NCI-H345 treated with DMSO at 0.1 percent for 48 hours (cell line): ENCODE data around the gene ELL3.
A peak's percentile ranks its signal among the peaks of the same experiment; 100 is the strongest.
"Not testable (repeated sequence)": the region's sequence is repeated elsewhere in the genome, so short reads cannot be mapped to it uniquely, and the experiment has no call there.

Source experiments
- DNase-seq: peaks from one replicate; lab custom pipeline; 2025; ENCODE audit not compliant: unreplicated experiment; lab: John Stamatoyannopoulos, UW

Gene ELL3, protein sequence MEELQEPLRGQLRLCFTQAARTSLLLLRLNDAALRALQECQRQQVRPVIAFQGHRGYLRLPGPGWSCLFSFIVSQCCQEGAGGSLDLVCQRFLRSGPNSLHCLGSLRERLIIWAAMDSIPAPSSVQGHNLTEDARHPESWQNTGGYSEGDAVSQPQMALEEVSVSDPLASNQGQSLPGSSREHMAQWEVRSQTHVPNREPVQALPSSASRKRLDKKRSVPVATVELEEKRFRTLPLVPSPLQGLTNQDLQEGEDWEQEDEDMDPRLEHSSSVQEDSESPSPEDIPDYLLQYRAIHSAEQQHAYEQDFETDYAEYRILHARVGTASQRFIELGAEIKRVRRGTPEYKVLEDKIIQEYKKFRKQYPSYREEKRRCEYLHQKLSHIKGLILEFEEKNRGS

DNA sequence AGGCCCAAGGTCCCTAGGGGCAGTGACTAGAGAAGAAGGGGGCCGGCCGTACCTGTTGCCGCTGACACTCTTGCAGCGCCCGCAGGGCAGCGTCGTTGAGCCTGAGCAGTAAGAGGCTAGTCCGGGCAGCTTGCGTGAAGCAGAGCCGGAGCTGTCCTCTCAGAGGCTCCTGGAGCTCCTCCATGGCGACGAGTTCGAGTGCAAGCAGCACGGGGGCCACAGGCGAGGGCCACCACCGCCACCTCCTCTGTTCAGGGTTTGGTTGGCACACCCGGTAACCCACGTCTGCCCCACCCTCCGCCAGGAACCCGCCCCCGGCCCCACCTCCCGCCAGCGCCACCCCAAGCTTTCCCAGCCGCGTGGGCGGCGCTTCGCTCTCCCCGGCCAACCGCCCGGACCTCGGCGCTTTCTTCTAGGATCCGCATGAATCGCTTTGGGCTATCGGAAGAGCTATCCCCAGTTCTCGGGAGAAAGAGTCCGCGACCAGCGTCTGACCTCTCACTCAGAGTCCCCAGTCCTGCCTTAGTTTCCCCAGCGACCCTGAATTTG lies at the start of gene ELL3:
TSS of gene ELL3 (minus strand) at position 249 of the 549 bp plus-strand sequence. CDS start at position 184, 65 bp downstream.
- DNase-seq: peak; percentile 77

DNA sequence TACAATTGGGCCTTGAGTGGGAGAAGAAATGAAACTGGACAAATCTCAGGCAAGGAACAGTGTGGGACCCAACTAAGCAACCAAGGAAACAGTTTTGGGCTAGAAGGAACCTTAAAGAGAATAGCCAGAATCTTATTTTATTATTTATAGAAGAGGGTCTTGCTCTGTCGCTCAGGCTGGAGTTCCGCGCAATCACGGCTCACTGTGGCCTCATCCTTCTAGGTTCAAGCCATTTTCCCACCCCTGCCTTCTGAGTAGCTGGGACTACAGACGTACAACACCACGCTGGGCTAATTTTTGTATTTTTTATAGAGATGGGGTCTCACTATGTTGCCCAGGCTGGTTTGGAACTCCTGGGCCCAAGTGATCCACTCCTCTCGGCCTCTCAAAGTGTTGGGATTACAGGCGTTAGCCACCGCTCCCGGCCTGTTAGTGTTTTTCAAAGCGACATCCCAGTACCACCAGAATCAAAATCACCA lies 49.3 kb upstream of the ELL3 start:
- DNase-seq: no peak

DNA sequence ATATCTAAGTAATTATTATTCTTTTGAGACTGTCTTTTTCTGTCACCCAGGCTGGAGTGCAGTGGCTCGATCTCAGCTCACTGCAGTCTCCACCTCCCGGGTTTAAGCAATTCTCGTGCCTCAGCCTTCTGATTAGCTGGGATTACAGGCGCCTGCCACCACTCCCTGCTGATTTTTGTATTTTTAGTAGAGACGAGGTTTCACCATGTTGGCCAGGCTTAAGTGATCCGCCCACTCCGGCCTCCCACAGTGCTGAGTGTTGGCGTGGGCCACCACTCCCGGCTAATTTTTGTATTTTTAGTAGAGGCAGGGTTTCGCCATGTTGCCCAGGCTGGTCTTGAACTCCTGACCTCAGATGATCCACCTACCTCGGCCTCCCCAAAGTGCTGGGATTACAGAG lies 48.5 kb upstream of the ELL3 start:
- DNase-seq: not testable (repeated sequence)

DNA sequence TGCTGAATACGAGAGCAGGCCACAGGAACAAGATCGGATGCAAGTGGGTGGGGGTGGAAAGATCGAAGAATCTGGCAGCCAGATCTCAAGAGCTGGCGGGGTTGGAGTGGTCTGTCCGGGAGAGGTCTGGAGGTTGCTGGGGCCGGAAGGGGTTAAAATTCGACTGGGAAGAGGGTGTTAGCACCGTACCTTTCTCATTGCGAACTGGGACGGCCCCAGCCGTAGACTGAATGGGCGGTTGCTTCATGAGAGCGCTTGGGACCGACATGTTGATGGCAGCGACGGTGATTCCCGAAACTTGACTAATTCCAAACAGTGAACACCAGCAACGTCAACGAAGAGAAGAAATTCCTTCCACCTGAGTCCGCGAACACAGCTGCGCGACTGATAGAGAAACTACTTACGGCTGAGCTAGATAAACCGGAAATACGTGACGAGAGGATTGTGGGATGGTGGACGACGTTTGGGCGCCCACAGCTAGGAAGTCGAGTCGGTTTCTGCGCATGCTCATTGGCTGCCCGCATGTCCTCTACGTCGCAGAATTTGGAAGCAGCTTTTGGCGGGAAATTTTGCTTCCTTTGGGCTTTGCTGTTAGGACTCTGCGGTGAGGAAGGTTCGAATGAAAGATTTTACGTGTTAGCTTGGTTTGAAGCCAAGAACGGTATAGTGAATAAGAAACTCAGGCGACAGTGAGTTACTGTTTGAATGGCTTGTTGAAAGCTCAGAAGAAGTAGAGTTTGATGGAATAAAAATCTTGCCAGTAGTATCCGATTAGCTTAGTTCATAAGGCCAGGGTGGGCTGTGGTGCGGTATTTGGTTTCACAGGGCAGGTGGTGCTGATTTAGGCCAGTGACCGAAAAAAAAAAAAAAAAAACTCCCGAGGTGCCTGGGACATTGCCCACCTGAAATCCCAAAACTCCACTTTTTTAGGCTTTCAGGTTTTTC lies 47.8 kb upstream of the ELL3 start, which contains the start of gene MFAP1:
TSS of gene MFAP1 (minus strand) at position 389 of the 945 bp plus-strand sequence. CDS start at position 268, 121 bp downstream.
- peak; percentile 86 for DNase-seq

DNA sequence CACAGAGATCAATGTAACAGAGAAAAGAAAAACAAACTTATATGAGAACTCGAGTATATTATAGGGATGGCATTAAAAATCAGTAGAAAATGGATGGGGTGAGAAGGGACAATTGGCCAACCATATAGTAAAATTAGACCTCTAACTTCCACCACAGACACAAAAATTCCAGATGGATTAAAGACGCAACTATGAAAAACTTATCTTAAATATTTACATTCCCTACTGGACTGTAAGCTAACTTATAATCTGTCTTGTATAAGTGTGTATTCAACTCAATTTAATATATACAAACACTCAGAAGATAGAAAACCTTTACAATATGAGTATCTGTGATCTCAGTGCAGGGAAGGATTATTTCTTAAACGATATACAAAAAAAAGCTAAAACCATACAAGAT lies 44.7 kb upstream of the ELL3 start:
- DNase-seq: no peak

DNA sequence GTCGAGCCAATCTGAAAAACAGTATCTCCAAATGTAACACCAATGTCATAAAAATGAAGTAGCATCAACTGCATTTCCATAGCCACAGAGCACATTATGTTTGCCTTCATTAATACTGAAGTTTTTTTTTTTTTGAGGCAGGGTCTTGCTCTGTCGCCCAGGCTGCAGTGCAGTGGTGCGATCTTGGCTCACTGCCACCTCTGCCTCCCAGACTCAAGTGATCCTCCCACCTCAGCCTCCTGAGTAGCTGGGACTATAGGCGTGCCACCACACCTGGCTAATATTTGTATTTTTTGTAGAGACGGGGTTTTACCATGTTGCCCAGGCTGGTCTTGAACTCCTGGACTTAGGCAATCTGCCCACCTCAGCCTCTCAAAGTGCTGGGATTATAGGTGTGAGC lies 38.3 kb upstream of the ELL3 start:
- not testable (repeated sequence) for DNase-seq

DNA sequence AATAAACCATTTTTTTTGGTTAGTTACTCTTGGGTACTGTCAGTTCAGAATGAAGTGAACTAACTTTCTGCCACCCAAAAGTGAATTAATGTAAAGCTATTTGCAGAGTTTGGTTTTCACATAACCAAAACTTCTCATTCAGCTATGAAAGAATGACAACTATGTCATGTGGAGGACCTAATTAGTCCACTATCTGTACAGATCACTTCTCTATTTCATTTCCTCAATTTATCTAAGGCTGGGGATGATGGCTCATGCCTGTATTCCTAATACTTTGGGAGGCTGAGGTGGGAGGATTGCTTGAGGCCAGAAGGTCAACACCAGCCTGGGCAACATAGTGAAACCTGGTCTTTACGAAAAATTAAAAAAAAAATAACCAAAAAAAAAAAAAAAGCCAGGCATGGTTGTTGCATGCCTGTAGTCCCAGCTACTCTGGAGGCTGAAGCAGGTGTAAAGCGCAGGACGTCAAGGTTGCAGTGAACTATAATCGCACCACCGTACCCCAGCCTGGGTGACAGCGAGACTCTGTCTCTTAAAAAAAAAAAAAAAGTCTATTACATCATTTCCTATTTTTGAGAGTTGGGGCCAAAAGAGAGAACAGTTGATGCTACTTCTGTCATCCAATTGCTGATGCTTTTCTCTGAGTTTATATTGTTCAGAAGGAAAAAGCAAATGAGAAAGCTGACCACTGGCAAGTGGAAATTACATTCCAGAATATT lies 32.4 kb upstream of the ELL3 start:
- DNase-seq: no peak

DNA sequence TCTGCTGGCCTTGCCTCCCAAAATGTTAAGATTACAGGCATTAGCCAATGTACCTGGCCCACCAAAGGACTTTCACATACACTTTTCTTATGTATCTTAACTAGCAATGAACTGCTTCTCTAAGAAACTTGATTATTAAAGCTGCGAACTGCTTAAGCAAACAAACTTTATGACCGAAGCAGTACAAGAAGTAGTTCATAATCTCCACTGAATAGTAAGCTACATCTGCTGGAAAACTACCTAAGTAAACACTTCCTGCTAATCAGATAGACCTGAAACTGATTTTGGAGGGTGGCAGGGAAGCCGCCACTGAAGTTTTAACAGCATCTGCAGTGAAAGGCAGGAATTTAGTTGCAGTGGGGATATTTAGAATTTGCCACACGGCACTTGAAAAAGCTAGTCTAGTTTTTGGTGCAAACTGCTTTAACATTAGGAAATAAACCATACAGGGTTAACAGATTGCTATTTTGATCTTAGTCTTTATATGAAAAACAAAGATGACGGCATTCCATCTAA lies 31.7 kb upstream of the ELL3 start:
- DNase-seq: no peak

DNA sequence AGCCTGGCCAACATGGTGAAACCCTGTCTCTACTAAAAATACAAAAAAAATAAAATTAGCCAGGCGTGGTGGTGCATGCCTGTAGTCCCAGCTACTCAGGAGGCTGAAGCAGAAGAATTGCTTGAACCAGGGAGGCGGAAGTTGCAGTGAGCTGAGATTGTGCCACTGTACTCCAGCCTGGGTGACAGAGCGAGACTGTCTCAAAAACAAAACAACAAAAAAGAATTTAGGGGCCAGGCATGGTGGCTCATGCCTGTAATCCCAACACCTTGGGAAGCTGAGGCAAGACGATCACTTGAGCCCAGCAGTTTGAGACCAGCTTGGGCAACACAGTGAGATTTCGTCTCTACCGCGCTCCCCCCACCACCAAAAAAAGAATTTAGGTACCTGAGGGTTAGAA lies 25.9 kb upstream of the ELL3 start:
- not testable (repeated sequence) for DNase-seq

DNA sequence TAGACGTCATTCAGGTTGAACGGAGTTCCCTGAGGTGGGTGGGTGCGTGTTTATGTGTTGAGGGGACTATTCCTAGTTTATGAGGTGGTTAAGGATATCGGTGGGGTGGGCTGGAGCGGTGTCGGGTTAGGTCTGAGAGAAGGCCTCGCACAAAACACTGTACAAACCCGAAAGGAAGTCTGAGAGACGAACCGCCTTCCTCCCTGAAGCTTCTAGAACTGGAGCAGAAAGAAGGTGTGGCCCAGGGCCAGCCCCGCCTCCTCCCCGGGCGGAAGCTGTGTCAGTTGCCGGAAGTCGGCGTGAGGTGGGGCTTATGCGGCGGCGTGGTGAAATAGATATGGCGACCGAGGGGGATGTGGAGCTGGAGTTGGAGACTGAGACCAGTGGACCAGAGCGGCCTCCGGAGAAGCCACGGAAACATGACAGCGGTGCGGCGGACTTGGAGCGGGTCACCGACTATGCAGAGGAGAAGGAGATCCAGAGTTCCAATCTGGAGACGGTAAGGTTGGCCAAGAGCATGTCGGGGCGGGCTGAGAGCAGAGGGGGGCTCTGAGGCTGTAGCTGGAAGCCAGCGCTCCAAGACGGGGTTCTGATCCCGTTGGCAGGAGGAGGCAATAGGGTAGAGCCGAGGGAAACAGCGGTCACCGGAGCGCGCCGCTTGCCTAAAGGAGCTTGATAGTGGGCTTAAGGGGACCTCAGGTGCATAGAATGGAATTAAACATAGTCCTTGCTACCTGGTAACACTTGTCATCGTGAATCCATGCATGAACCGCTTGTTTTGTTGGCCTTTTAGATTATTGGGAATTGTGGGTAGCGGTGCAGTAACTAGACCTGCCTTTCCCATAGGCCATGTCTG lies 23.7 kb upstream of the ELL3 start, which contains the start of gene HYPK:
TSS of gene HYPK (plus strand) at position 314 of the 856 bp plus-strand sequence. CDS start at position 338, 24 bp downstream.
- DNase-seq: peak; percentile 46

DNA sequence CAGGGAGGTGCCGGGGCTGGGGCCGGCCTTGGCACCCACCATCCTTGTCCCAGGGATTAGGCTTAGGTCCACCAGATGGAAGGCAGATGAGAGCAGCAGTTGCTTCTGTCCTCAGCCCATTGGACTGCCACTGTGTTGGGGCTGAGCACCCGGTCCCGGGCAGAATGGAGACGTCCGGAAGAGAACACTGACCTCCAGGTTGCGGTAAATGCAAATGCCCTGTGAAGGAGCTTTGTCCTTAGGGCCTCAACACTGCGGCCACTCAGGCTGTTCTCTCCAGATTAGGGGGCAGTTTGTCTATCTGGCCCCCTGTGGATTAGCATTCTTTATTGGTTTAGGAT lies 23.1 kb upstream of the ELL3 start, which contains the start of gene SERINC4:
TSS of gene SERINC4 (minus strand) at position 276 of the 341 bp plus-strand sequence. CDS start at position 42, 234 bp downstream.
- DNase-seq: no peak

DNA sequence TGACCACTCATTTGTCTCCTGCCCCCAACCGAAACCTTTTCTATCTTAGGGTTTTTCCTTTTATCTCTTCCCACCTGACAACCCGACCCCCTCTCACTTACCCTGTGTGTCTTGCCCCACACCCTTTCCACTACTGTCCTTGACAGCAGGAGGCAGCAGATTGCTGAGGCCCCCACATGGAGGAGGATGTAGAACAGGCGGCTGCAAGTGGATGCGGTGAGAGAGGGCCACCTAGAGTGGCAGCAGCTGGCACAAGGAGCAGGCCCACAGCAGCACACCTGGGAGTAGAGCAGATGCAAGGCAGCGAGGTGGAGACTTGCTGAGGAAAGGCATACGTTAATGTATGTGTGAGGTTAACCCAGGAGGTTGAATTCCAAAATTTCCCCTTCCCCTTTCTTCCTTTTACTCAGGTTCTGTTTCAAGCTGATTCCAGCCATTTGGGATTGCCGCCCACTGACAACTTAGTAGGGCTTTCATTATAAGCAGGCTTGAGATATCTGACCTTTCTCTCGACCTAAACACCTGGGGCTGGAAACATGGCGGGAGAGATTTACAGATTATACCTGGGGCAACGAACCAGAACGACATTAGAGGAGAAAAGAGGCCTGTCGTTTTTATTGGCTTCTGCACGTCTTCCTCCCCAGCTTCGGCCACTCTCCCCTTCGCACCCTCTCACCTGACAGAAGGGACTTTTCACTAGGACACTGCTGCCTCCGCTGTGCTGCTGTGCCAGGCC lies 22.6 kb upstream of the ELL3 start:
- DNase-seq: peak; percentile 44

DNA sequence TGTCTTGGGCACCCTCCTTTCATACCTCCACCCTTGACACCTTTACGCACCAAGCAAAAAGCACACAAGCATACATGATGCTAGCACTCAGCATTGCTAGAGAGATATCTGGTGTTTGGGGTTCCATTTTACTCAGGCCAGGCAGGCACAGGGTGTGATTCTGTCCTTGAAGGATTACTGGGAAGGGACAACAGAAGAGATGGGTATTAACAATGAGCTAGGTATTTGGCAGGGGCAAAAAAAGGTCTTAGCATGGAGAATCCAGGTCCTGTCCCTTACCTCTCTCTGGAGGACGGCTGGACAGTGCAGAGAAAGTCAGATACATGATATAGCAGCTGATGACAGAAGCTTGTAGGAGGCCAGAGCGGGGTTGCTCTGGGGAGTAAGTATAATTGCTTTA lies 19.8 kb upstream of the ELL3 start:
- no peak for DNase-seq

DNA sequence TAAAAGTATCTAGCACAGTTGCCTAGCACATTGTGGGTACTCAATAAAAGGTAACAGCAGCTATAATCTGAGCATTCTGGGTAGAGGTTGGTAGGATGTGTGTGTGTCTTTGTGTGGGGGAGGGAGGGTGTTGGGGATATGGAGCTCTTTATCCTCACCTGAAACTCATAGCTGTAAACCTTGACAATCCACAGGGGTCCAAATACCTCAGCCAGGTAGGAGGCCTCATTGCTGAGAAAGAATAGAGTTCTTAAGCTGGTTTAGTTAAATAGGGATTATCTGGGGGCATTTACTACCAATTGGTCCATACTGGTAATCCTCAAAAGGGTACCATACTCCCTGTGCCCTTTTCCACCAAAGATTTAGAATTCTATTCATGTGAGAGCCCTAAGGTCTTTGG lies 19.2 kb upstream of the ELL3 start:
- DNase-seq: no peak

DNA sequence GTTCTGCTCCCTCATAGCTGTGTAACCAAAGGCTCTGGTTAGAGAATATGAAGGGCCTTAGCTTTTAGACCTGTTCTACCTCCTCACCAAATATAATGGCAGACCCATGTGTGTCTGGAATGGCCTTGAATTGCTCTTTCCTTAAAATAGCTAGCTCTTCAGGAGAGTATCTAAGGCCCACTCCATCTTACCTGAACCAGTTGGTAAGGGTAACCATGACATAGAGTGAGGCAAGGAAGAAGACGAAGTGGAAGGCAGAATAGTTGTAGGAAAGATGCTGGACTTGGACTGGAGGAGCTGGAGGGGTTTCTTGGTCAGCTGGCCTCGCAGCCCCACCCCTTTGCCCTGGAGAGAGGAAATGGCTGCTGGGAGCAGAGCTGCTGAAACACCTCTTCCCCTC lies 18.4 kb upstream of the ELL3 start:
- no peak for DNase-seq

DNA sequence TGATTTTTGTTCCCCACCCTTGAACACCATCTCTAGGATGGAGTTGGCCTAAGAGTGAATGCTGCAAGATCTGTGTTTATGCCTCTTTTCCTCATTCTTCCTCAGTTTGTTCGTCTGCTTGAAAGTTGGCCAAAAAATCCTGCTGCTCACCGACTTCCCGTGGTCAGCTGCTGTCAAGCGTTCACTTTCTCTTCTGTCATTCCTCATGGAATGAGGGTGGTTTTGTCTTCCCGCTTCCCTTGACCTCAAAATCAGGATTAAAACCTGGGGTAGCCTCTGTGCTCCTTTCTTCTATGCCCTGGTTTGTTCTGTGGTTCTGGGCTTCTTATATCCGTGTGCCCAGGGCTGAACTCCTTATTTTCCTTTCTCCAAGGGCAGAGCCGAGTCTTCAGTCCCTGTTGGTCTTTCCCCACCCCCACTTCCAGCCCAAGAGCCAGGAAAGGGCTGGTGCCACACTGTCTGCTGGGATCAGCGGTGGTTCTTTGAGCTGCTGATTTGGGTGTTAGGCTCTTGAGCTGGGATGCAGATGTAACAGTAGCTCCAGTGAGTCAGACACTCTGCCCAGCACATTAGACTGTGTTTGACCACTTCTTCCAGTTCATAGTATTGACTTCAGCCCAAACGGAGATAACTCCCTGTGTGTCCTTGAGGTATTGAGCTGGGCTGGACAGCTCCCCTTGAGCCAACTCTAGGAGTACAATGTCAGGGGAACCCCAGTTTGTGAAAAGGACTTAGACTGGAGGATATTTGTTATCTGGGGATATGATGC lies 17.7 kb upstream of the ELL3 start:
- no peak for DNase-seq

DNA sequence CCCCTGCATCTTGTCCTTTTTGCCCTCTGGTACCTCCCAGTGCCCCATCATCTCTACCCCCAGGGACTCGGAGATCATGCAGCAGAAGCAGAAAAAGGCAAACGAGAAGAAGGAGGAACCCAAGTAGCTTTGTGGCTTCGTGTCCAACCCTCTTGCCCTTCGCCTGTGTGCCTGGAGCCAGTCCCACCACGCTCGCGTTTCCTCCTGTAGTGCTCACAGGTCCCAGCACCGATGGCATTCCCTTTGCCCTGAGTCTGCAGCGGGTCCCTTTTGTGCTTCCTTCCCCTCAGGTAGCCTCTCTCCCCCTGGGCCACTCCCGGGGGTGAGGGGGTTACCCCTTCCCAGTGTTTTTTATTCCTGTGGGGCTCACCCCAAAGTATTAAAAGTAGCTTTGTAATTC lies 16.9 kb upstream of the ELL3 start:
- DNase-seq: no peak
